Activated CD4-positive, alpha-beta T cell treated with anti-CD3 and anti-CD28 coated beads, Interleukin-2, amount 50 U/mL, for 16 hours (primary cell): ENCODE data around the gene FN1.

Source experiments
- DNase-seq: peaks from one replicate; pipeline ENCODE4 v3.0.0-alpha.2; 2020

The FN1 gene

GRCh38 chr2:215405722-215406581, 29.9 kb downstream of the FN1 start:
- no peak for DNase-seq

- DNase-seq = no peak
Observed at GRCh38 chr2:215404348-215405012, 31.4 kb downstream of the FN1 start.

GRCh38 chr2:215403441-215404347, 32.2 kb downstream of the FN1 start:
- DNase-seq = no peak

- DNase-seq = no peak
Observed at GRCh38 chr2:215401896-215402379, 33.9 kb downstream of the FN1 start.

- DNase-seq = no peak
Observed at GRCh38 chr2:215399067-215399716, 36.7 kb downstream of the FN1 start.

GRCh38 chr2:215397632-215398341, 38.1 kb downstream of the FN1 start:
- DNase-seq = no peak

GRCh38 chr2:215396595-215397313, 39.1 kb downstream of the FN1 start:
- no peak for DNase-seq

GRCh38 chr2:215395687-215396460, 40.0 kb downstream of the FN1 start:
- DNase-seq = no peak

GRCh38 chr2:215394102-215394805, 41.6 kb downstream of the FN1 start:
- no peak for DNase-seq

GRCh38 chr2:215392687-215393270, 43.1 kb downstream of the FN1 start:
- no peak for DNase-seq

GRCh38 chr2:215392164-215392563, 43.7 kb downstream of the FN1 start:
- DNase-seq = no peak

GRCh38 chr2:215391531-215391930, 44.3 kb downstream of the FN1 start:
- DNase-seq = no peak

- no peak for DNase-seq
Observed at GRCh38 chr2:215390550-215390913, 45.3 kb downstream of the FN1 start.

- no peak for DNase-seq
Observed at GRCh38 chr2:215388002-215388728, 47.7 kb downstream of the FN1 start.

GRCh38 chr2:215386566-215386965, 49.3 kb downstream of the FN1 start:
- DNase-seq = no peak

GRCh38 chr2:215384710-215385109, 51.2 kb downstream of the FN1 start:
- no peak for DNase-seq

GRCh38 chr2:215383652-215384279, 52.1 kb downstream of the FN1 start:
- DNase-seq = no peak

GRCh38 chr2:215382480-215382879, 53.4 kb downstream of the FN1 start:
- no peak for DNase-seq
